H9 (cell line): ENCODE results near the gene ERICH2. TPM values are rescaled to one million over a fixed set of nuclear protein-coding genes. Genes with fewer than 3 reads are reported as not detected.

Experiments used
- DNase-seq: peaks from one replicate; pipeline ENCODE4 v3.0.0-alpha.2; 2017
- H2AFZ ChIP-seq: one replicate; pipeline ENCODE4 v1.6.1; 2013; ENCODE audit warnings: mild to moderate bottlenecking, low read length, control low read depth, moderate library complexity
- H2AK5ac ChIP-seq: 2 replicates; pipeline ENCODE4 v1.6.1; 2013; ENCODE audit warnings: low read length, control low read depth, mixed read lengths; ENCODE audit not compliant: insufficient read length
- H2BK120ac ChIP-seq: one replicate; pipeline ENCODE4 v1.6.1; 2013; ENCODE audit warnings: low read depth, mild to moderate bottlenecking, low read length, control low read depth, inconsistent platforms; ENCODE audit not compliant: poor library complexity, severe bottlenecking
- H2BK12ac ChIP-seq: 2 replicates; pipeline ENCODE4 v1.6.1; 2013; ENCODE audit warnings: low read length, control low read depth, mixed read lengths, low read depth; ENCODE audit not compliant: insufficient read length
- H2BK15ac ChIP-seq: 2 replicates; pipeline ENCODE4 v1.6.1; 2013; ENCODE audit warnings: low read depth, low read length, control low read depth
- H2BK20ac ChIP-seq: one replicate; pipeline ENCODE4 v1.6.1; 2013; ENCODE audit warnings: low read depth, mild to moderate bottlenecking, low read length, control low read depth, inconsistent platforms; ENCODE audit not compliant: poor library complexity, severe bottlenecking
- H2BK5ac ChIP-seq: 2 replicates; pipeline ENCODE4 v1.6.1; 2013; ENCODE audit warnings: low read length, control low read depth, mixed read lengths; ENCODE audit not compliant: insufficient read length
- H3K14ac ChIP-seq: 2 replicates; pipeline ENCODE4 v1.6.1; 2013; ENCODE audit warnings: low read length, control low read depth; ENCODE audit not compliant: insufficient read depth
- H3K18ac ChIP-seq: 2 replicates; pipeline ENCODE4 v1.6.1; 2013; ENCODE audit warnings: low read depth, mild to moderate bottlenecking, mixed read lengths, low read length, control low read depth; ENCODE audit not compliant: insufficient read length
- H3K23ac ChIP-seq: 2 replicates; pipeline ENCODE4 v1.6.1; 2013; ENCODE audit warnings: low read length, control low read depth, mixed read lengths, low read depth; ENCODE audit not compliant: insufficient read length
- H3K23me2 ChIP-seq: 2 replicates; pipeline ENCODE4 v1.6.1; 2013; ENCODE audit warnings: low read depth, mild to moderate bottlenecking, mixed read lengths, low read length, control low read depth; ENCODE audit not compliant: insufficient read length, poor library complexity, severe bottlenecking
- H3K27ac ChIP-seq: 2 replicates; pipeline ENCODE4 v1.5.1; 2013; ENCODE audit warnings: low read length, control low read depth, mixed read lengths, low read depth; ENCODE audit not compliant: insufficient read length
- H3K27me3 ChIP-seq: 2 replicates; pipeline ENCODE4 v1.6.1; 2013; ENCODE audit warnings: low read length, control low read depth, inconsistent platforms; ENCODE audit not compliant: insufficient read depth
- H3K4ac ChIP-seq: 2 replicates; pipeline ENCODE4 v1.6.1; 2013; ENCODE audit warnings: low read depth, mild to moderate bottlenecking, control low read depth, inconsistent platforms, low read length, moderate library complexity
- H3K4me1 ChIP-seq: 2 replicates; pipeline ENCODE4 v1.6.1; 2013; ENCODE audit warnings: low read length, control low read depth, inconsistent platforms; ENCODE audit not compliant: insufficient read depth
- H3K4me2 ChIP-seq: 2 replicates; pipeline ENCODE4 v1.6.1; 2013; ENCODE audit warnings: low read length, control low read depth, mixed read lengths; ENCODE audit not compliant: insufficient read length, insufficient read depth
- H3K56ac ChIP-seq: 2 replicates; pipeline ENCODE4 v1.6.1; 2013; ENCODE audit warnings: low read depth, mild to moderate bottlenecking, mixed read lengths, low read length, control low read depth; ENCODE audit not compliant: insufficient read length
- H3K79me1 ChIP-seq: 2 replicates; pipeline ENCODE4 v1.6.1; 2013; ENCODE audit warnings: low read depth, mild to moderate bottlenecking, moderate library complexity, low read length, control low read depth, inconsistent platforms; ENCODE audit not compliant: insufficient read depth, poor library complexity, severe bottlenecking
- H3K79me2 ChIP-seq: 2 replicates; pipeline ENCODE4 v1.6.1; 2013; ENCODE audit warnings: low read length, control low read depth, inconsistent platforms; ENCODE audit not compliant: insufficient read depth
- H3K9ac ChIP-seq: 2 replicates; pipeline ENCODE4 v1.6.1; 2013; ENCODE audit warnings: low read length, control low read depth, mixed read lengths; ENCODE audit not compliant: insufficient read length; ENCODE audit errors: extremely low read depth
- H3K9me3 ChIP-seq: one replicate; pipeline ENCODE4 v1.6.1; 2013; ENCODE audit warnings: low read depth, low read length, inconsistent platforms; ENCODE audit not compliant: control insufficient read depth
- H3T11ph ChIP-seq: one replicate; pipeline ENCODE4 v1.6.1; 2013; ENCODE audit warnings: mild to moderate bottlenecking, low read length, control low read depth, inconsistent platforms
- H4K20me1 ChIP-seq: one replicate; pipeline ENCODE4 v1.6.1; 2013; ENCODE audit not compliant: control insufficient read depth, insufficient read length, insufficient read depth
- H4K5ac ChIP-seq: 2 replicates; pipeline ENCODE4 v1.6.1; 2013; ENCODE audit warnings: low read depth, mild to moderate bottlenecking, mixed read lengths, low read length, control low read depth; ENCODE audit not compliant: insufficient read length
- H4K8ac ChIP-seq: replicated peaks from 2 replicates; pipeline ENCODE4 v1.6.1; 2013; ENCODE audit warnings: low read length, control low read depth, mixed read lengths, low read depth; ENCODE audit not compliant: insufficient read length
- H4K91ac ChIP-seq: 2 replicates; pipeline ENCODE4 v1.6.1; 2013; ENCODE audit warnings: low read depth, mild to moderate bottlenecking, moderate library complexity, mixed read lengths, low read length, control low read depth; ENCODE audit not compliant: insufficient read length
- H3K27ac Mint-ChIP-seq, 3 experiments: 2 replicates in 2 of 3; 3 replicates in 1 of 3; pipeline ENCODE4 v1.8.0; 2020 to 2021; ENCODE audit warnings: mixed read lengths in 3 of 3, mild to moderate bottlenecking in 1 of 3, moderate library complexity in 1 of 3
- H3K27me3 Mint-ChIP-seq: 2 replicates; pipeline ENCODE4 v1.8.0; 2021; ENCODE audit warnings: low read depth, mild to moderate bottlenecking, moderate library complexity, mixed read lengths
- H3K36me3 Mint-ChIP-seq, 3 experiments: 2 replicates in 2 of 3; 3 replicates in 1 of 3; pipeline ENCODE4 v1.8.0; 2020 to 2021; ENCODE audit warnings: low read depth in 3 of 3, mixed read lengths in 3 of 3; ENCODE audit not compliant: insufficient read depth in 1 of 3
- H3K4me1 Mint-ChIP-seq, 2 experiments: 2 replicates each; pipeline ENCODE4 v1.8.0; 2020; ENCODE audit warnings: mixed read lengths in 2 of 2
- H3K4me3 Mint-ChIP-seq, 2 experiments: 2 replicates in 1 of 2; 3 replicates in 1 of 2; pipeline ENCODE4 v1.8.0; 2020 to 2021; ENCODE audit warnings: mild to moderate bottlenecking in 2 of 2, mixed read lengths in 2 of 2, moderate library complexity in 1 of 2
- H3K9me3 Mint-ChIP-seq, 2 experiments: 2 replicates in 1 of 2; 3 replicates in 1 of 2; pipeline ENCODE4 v1.8.0; 2020; ENCODE audit warnings: mild to moderate bottlenecking in 2 of 2, mixed read lengths in 2 of 2, moderate library complexity in 1 of 2
- WGBS: extraction: QIAGEN DNeasy Blood & Tissue Kit; methylation state at CpG from one replicate; pipeline ENCODE4 v1.1.7; 2013; ENCODE audit warnings: missing lambda C conversion rate, low lambda C conversion rate, mixed read lengths; ENCODE audit not compliant: insufficient read length; ENCODE audit errors: extremely low coverage; 5-methylcytosine and 5-hydroxymethylcytosine counted together
- total RNA-seq: library from RNA; stranded (reverse); gene quantifications from 2 replicates; pipeline ENCODE4 v1.2.1, GENCODE V29; 2021
- TF ChIP-seq, protein P1 (sequence below): fragments of 200-600 bp; sonication (generic); conservative IDR thresholded peaks from 3 replicates; pipeline ENCODE4 v1.8.0; 2021; ENCODE audit warnings: antibody characterized with exemption, mild to moderate bottlenecking

ERICH2 gene
- total RNA-seq, 1 experiment from 2014 or later: 1.2 TPM

DNA sequence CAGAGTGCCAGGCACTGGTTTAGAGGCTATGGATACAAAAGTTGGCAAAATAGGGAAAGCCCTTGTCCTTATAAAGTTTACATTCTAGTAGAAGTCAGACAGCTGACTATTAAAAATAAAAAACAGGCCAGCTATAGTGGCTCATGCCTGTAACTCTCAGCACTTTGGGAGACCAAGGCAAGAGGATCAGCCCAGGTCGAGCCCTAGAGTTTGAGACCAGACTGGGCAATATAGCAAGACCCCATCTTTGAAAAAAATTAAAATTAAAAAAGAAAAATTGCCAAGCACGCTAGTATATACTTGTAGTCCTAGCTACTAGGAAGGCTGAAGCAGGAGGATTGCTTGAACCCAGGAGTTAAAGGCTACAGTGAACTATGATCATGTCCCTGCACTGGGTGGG is 12.5 kb downstream of the ERICH2 start:
- Histone ChIP-seq H4K5ac (no peak overlapping the region), H3K27me3 (no peaks in the 10 kb centered on the region), H2BK15ac (no peak overlapping the region), H2BK12ac (no peak overlapping the region), H3K79me2 (no peaks in the 10 kb centered on the region), H3K27ac (no peak overlapping the region), H3K79me1 (no peaks in the 10 kb centered on the region), H2AK5ac (no peak overlapping the region), H3K9ac (no peak overlapping the region), H4K91ac (no peak overlapping the region), H3K23ac (no peak overlapping the region), H3K18ac (no peak overlapping the region), H3K56ac (no peak overlapping the region), H3K4me1 (no peaks in the 10 kb centered on the region), H2BK5ac (no peak overlapping the region), H3T11ph (no peak overlapping the region), H3K4ac (no peak overlapping the region), H2AFZ (no peak overlapping the region), H4K8ac (no peak overlapping the region), H3K14ac (no peak overlapping the region), H2BK20ac (no peak overlapping the region), H2BK120ac (no peak overlapping the region), H3K23me2 (no peaks in the 10 kb centered on the region), H3K9me3 (no peaks in the 10 kb centered on the region), H3K4me2 (no peak overlapping the region), H4K20me1 (no peaks in the 10 kb centered on the region)
- H3K4me3 Mint-ChIP-seq: no peak overlapping the region
- no peaks in the 10 kb centered on the region for H3K36me3 Mint-ChIP-seq
- peaks cover 2% of the 10 kb centered on the region in 2 experiments for H3K4me1 Mint-ChIP-seq
- no peak overlapping the region for H3K27ac Mint-ChIP-seq
- H3K27me3 Mint-ChIP-seq: no peaks in the 10 kb centered on the region
- H3K9me3 Mint-ChIP-seq: no peaks in the 10 kb centered on the region; a peak in 1 of 5 replicates
- DNase-seq: no peak
- no CpG with 5 or more reads among the region's 2 CpGs for WGBS
- TF ChIP-seq, protein P1, sequence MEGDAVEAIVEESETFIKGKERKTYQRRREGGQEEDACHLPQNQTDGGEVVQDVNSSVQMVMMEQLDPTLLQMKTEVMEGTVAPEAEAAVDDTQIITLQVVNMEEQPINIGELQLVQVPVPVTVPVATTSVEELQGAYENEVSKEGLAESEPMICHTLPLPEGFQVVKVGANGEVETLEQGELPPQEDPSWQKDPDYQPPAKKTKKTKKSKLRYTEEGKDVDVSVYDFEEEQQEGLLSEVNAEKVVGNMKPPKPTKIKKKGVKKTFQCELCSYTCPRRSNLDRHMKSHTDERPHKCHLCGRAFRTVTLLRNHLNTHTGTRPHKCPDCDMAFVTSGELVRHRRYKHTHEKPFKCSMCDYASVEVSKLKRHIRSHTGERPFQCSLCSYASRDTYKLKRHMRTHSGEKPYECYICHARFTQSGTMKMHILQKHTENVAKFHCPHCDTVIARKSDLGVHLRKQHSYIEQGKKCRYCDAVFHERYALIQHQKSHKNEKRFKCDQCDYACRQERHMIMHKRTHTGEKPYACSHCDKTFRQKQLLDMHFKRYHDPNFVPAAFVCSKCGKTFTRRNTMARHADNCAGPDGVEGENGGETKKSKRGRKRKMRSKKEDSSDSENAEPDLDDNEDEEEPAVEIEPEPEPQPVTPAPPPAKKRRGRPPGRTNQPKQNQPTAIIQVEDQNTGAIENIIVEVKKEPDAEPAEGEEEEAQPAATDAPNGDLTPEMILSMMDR: no peak
